RCC 7860 (cell line): ENCODE data around the gene ELMO1.

Experiments
- DNase-seq: peaks from one replicate; pipeline ENCODE4 v3.0.0-alpha.2; 2015; ENCODE audit warnings: low spot score
- FAIRE-seq: peaks from 2 replicates; lab custom pipeline; 2012; peaks lifted over from hg19 to GRCh38; lab: Jason Lieb, UNC

The ELMO1 gene

GRCh38 chr7:36871355-36871738 lies 577.3 kb downstream of the ELMO1 start:
- DNase-seq (no peak), FAIRE-seq (no peak)

GRCh38 chr7:36870625-36871354 lies 577.9 kb downstream of the ELMO1 start:
- FAIRE-seq (no peak), DNase-seq (no peak)

- FAIRE-seq (no peak), DNase-seq (no peak)
Measured at GRCh38 chr7:36868727-36869411, 579.8 kb downstream of the ELMO1 start.

- FAIRE-seq (no peak), DNase-seq (no peak)
Measured at GRCh38 chr7:36865019-36865418, 583.6 kb downstream of the ELMO1 start.

- DNase-seq = no peak
- FAIRE-seq = no peak
Measured at GRCh38 chr7:36863901-36864701, 584.6 kb downstream of the ELMO1 start.

GRCh38 chr7:36862771-36863261 lies 585.8 kb downstream of the ELMO1 start:
- no peak for FAIRE-seq

GRCh38 chr7:36861656-36862055 lies 587.0 kb downstream of the ELMO1 start:
- no peak for FAIRE-seq

More at GRCh38 chr7:36862771-36863261, 585.8 kb downstream of the ELMO1 start:
- peak; percentile 30 for DNase-seq

GRCh38 chr7:36860681-36861080 lies 588.0 kb downstream of the ELMO1 start:
- DNase-seq = no peak
- FAIRE-seq = no peak

More at GRCh38 chr7:36861656-36862055, 587.0 kb downstream of the ELMO1 start:
- DNase-seq = no peak

GRCh38 chr7:36855330-36855729 lies 593.3 kb downstream of the ELMO1 start:
- DNase-seq (no peak), FAIRE-seq (no peak)

- FAIRE-seq (no peak), DNase-seq (no peak)
Measured at GRCh38 chr7:36854652-36855051, 594.0 kb downstream of the ELMO1 start.

- FAIRE-seq = no peak
- no peak for DNase-seq
Measured at GRCh38 chr7:36852931-36853330, 595.7 kb downstream of the ELMO1 start.

- DNase-seq = no peak
- no peak for FAIRE-seq
Measured at GRCh38 chr7:36852017-36852416, 596.6 kb downstream of the ELMO1 start.

GRCh38 chr7:36851382-36851781 lies 597.3 kb downstream of the ELMO1 start:
- no peak for FAIRE-seq
- DNase-seq = no peak

GRCh38 chr7:36847946-36848345 lies 600.7 kb downstream of the ELMO1 start:
- FAIRE-seq (no peak), DNase-seq (no peak)

- DNase-seq (no peak), FAIRE-seq (no peak)
Measured at GRCh38 chr7:36844374-36844773, 604.3 kb downstream of the ELMO1 start.

- FAIRE-seq (no peak), DNase-seq (no peak)
Measured at GRCh38 chr7:36840904-36841303, 607.8 kb downstream of the ELMO1 start.

GRCh38 chr7:36838616-36839225 lies 609.9 kb downstream of the ELMO1 start:
- no peak for FAIRE-seq

GRCh38 chr7:36831049-36831448 lies 617.6 kb downstream of the ELMO1 start:
- DNase-seq (no peak), FAIRE-seq (no peak)

More at GRCh38 chr7:36838616-36839225, 609.9 kb downstream of the ELMO1 start:
- no peak for DNase-seq

- DNase-seq (no peak), FAIRE-seq (no peak)
Measured at GRCh38 chr7:36827726-36828703, 620.6 kb downstream of the ELMO1 start.

GRCh38 chr7:36825501-36825900 lies 623.2 kb downstream of the ELMO1 start:
- DNase-seq (no peak), FAIRE-seq (no peak)
